Activated B cell treated with CpG ODN at 0.5 μM for 24 hours (primary cell): ENCODE measurements around the gene AFF1. TPM values are rescaled to one million over a fixed set of nuclear protein-coding genes. Genes with fewer than 3 reads are reported as not detected.

ENCODE experiments used
- ATAC-seq: fragments of 200-7000 bp; cut with Tn5 transposase; one replicate; pipeline ENCODE4 v1.10.0; 2021; ENCODE audit warnings: low read depth, mild to moderate bottlenecking, moderate library complexity
- CTCF ChIA-PET: fragments of 350-600 bp; sonication (Branson Sonifier 250); formaldehyde crosslinking; loops from one replicate; lab custom pipeline; 2021; ENCODE audit warnings: antibody characterized with exemption; lab: Charles Lee
- POLR2A ChIA-PET: fragments of 350-600 bp; sonication (Branson Sonifier 250); formaldehyde crosslinking; loops from one replicate; lab custom pipeline; 2021; ENCODE audit warnings: antibody characterized with exemption; lab: Charles Lee
- DNase-seq: peaks from one replicate; pipeline ENCODE4 v3.0.0; 2022
- H3K27ac Mint-ChIP-seq: one replicate; pipeline ENCODE4 v1.8.0; 2020; ENCODE audit warnings: mixed read lengths
- H3K27me3 Mint-ChIP-seq: one replicate; pipeline ENCODE4 v1.8.0; 2021; ENCODE audit warnings: mixed read lengths
- H3K36me3 Mint-ChIP-seq: one replicate; pipeline ENCODE4 v1.8.0; 2021; ENCODE audit warnings: low read depth, mixed read lengths
- H3K4me1 Mint-ChIP-seq: one replicate; pipeline ENCODE4 v1.8.0; 2021; ENCODE audit warnings: mixed read lengths
- H3K4me3 Mint-ChIP-seq: one replicate; pipeline ENCODE4 v1.8.0; 2020; ENCODE audit warnings: mild to moderate bottlenecking, mixed read lengths
- H3K9me3 Mint-ChIP-seq: one replicate; pipeline ENCODE4 v1.8.0; 2020; ENCODE audit warnings: mixed read lengths
- intact Hi-C: fragments of 100-400 bp; cut with micrococcal nuclease; formaldehyde crosslinking; loops from one replicate; pipeline ENCODE4 v1.15.1; 2024
- total RNA-seq: library from RNA; stranded (reverse); gene quantifications from 2 replicates; pipeline ENCODE4 v1.2.3, GENCODE V29; 2022
- TF ChIP-seq, protein P1 (sequence below): fragments of 200-600 bp; IDR thresholded peaks from one replicate; pipeline ENCODE4 v1.8.0; 2022; ENCODE audit warnings: antibody characterized with exemption, mild to moderate bottlenecking

The AFF1 gene
- total RNA-seq, 1 donor from 2014 or later, result 60.8 TPM

DNA sequence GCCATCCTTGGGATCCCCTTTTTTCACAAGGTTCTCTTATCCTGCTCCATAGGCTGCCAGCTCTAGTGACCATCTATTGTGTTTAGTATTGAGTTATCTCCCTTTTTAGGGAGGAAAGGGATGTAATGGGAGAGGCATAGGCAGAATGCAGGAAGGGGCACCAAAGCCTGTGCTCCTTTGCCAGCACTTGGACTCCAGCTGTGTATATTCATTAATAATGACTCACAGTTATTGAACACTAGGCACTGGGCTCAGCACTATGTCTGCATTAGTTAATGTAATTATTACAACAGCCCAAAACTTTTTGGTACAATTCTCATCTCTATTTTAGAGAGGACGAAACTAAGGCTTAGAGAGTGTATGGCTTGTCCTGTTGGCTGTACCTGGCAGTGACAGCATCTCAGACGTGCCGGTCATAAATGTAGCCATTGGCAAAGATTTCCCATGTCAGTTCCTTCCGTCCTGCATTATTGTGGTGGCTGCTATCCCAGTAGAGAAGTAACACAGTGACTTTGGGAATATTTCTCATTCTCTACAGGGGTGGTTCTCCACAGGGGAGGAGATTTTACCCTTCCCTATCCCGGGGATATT lies 90.3 kb downstream of the AFF1 start:
- CTCF ChIA-PET, result no interaction called here
- H3K4me1 Mint-ChIP-seq, result peaks cover 83% of the 10 kb centered on the region

GRCh38 chr4:87025614-87026041 lies 90.8 kb downstream of the AFF1 start:
- H3K4me3 Mint-ChIP-seq, result no peak overlapping the region
- ChIA-PET POLR2A (interaction anchor here (1.0 to 3.4 kb wide), 2 partner anchors 19 to 90 kb away, joined by 4 to 21 read pairs; partner anchors contain the start of gene AFF1), CTCF (interaction anchor here (0.8 kb wide), 1 partner anchor 11 kb away, joined by 3 read pairs; no protein-coding TSS in a partner anchor)
- no peaks in the 10 kb centered on the region for H3K9me3 Mint-ChIP-seq
- ATAC-seq (no peak), DNase-seq (no peak)
- intact Hi-C loops, result loop anchor here (2.0 kb wide), 2 partner anchors 17 to 65 kb away; no protein-coding TSS in a partner anchor
- peaks cover 4% of the 10 kb centered on the region for H3K36me3 Mint-ChIP-seq
- no peaks in the 10 kb centered on the region for H3K27me3 Mint-ChIP-seq
- TF ChIP-seq, protein P1, sequence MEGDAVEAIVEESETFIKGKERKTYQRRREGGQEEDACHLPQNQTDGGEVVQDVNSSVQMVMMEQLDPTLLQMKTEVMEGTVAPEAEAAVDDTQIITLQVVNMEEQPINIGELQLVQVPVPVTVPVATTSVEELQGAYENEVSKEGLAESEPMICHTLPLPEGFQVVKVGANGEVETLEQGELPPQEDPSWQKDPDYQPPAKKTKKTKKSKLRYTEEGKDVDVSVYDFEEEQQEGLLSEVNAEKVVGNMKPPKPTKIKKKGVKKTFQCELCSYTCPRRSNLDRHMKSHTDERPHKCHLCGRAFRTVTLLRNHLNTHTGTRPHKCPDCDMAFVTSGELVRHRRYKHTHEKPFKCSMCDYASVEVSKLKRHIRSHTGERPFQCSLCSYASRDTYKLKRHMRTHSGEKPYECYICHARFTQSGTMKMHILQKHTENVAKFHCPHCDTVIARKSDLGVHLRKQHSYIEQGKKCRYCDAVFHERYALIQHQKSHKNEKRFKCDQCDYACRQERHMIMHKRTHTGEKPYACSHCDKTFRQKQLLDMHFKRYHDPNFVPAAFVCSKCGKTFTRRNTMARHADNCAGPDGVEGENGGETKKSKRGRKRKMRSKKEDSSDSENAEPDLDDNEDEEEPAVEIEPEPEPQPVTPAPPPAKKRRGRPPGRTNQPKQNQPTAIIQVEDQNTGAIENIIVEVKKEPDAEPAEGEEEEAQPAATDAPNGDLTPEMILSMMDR, result no peak
- peaks cover 78% of the 10 kb centered on the region for H3K4me1 Mint-ChIP-seq
- peak overlapping the region; percentile 78 for H3K27ac Mint-ChIP-seq

More for the DNA sequence above, 90.3 kb downstream of the AFF1 start:
- H3K27me3 Mint-ChIP-seq, result no peaks in the 10 kb centered on the region
- intact Hi-C loops, result no loop called here
- H3K4me3 Mint-ChIP-seq, result no peak overlapping the region
- H3K9me3 Mint-ChIP-seq, result no peaks in the 10 kb centered on the region
- H3K27ac Mint-ChIP-seq, result peak overlapping the region; percentile 78
- ATAC-seq (no peak), DNase-seq (no peak)
- POLR2A ChIA-PET, result interaction anchor here (1.7 kb wide), 1 partner anchor 89 kb away, joined by 4 read pairs; no protein-coding TSS in a partner anchor
- TF ChIP-seq, protein P1, result no peak
- peaks cover 4% of the 10 kb centered on the region for H3K36me3 Mint-ChIP-seq

- Mint-ChIP-seq H3K36me3 (peaks cover 4% of the 10 kb centered on the region), H3K9me3 (no peaks in the 10 kb centered on the region), H3K4me3 (peak overlapping the region; percentile 56), H3K4me1 (peaks cover 65% of the 10 kb centered on the region), H3K27me3 (no peaks in the 10 kb centered on the region), H3K27ac (peak overlapping the region; percentile 89)
- ATAC-seq, result peak; percentile 94
- no peak for DNase-seq
- POLR2A ChIA-PET, result interaction anchor here (0.8 to 3.4 kb wide), 5 partner anchors 9 to 92 kb away, joined by 3 to 21 read pairs (median 3); partner anchors contain the start of gene AFF1
- CTCF ChIA-PET, result interaction anchor here (0.7 to 1.5 kb wide), 4 partner anchors 17 to 104 kb away, joined by 3 to 6 read pairs (median 3); no protein-coding TSS in a partner anchor
- TF ChIP-seq, protein P1, result no peak
- intact Hi-C loops, result loop anchor here (1.0 to 2.0 kb wide), 8 partner anchors 11 to 93 kb away; no protein-coding TSS in a partner anchor
These were observed 92.1 kb downstream of the AFF1 start for GRCh38 chr4:87026800-87027495.

DNA sequence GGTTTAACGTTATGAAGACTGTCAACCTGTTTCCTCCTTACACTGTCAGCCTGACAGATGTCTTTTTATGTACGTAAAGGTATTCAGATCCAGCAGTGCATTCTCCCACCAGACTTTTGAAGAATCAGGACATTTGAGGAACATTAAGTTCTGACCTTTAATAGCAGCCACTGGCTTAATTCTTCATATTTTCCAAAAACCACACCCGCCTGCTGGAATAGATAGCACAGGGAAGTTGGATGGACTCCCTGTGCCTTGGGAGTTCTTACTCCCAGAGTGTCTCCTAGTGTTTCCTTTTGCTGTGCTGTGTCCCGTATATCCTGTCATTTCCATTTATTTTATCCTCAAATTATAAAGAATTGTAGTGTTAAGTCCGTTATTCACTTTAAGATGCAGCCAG lies 94.5 kb downstream of the AFF1 start:
- CTCF ChIA-PET, result no interaction called here
- peak overlapping the region; percentile 3 for H3K27ac Mint-ChIP-seq
- peaks cover 48% of the 10 kb centered on the region for H3K4me1 Mint-ChIP-seq
- H3K9me3 Mint-ChIP-seq, result no peaks in the 10 kb centered on the region
- TF ChIP-seq, protein P1, result no peak
- DNase-seq, result no peak
- H3K27me3 Mint-ChIP-seq, result no peaks in the 10 kb centered on the region
- H3K36me3 Mint-ChIP-seq, result peaks cover 4% of the 10 kb centered on the region
- POLR2A ChIA-PET, result no interaction called here
- H3K4me3 Mint-ChIP-seq, result no peak overlapping the region
- intact Hi-C loops, result no loop called here
- ATAC-seq, result no peak

DNA sequence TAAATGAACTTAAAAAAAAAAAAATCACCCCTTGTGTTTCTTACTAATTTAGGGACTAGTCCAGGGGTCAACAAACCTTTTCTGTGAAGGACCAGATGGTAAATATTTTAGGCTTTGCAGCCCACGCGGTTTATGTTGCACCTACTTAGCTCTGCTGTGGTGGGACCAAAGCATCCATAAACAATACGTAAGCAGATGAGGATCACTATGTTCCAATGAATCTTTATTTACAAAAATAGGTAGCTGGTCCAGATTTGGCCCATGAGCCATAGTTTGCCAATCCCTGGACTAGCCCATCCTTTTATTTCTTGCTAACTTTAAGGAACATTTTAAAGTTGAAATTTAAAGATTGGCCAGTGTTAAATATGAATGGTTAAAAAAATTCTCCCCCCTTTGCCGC lies 95.3 kb downstream of the AFF1 start:
- ATAC-seq, result no peak
- no peak for DNase-seq
- no peaks in the 10 kb centered on the region for H3K27me3 Mint-ChIP-seq
- intact Hi-C loops, result no loop called here
- no peak overlapping the region for H3K4me3 Mint-ChIP-seq
- H3K36me3 Mint-ChIP-seq, result peaks cover 2% of the 10 kb centered on the region
- H3K4me1 Mint-ChIP-seq, result peaks cover 46% of the 10 kb centered on the region
- POLR2A ChIA-PET, result interaction anchor here (1.0 kb wide), 1 partner anchor 94 kb away, joined by 4 read pairs; no protein-coding TSS in a partner anchor
- CTCF ChIA-PET, result interaction anchor here (0.6 kb wide), 1 partner anchor 94 kb away, joined by 3 read pairs; no protein-coding TSS in a partner anchor
- TF ChIP-seq, protein P1, result no peak
- no peaks in the 10 kb centered on the region for H3K9me3 Mint-ChIP-seq
- H3K27ac Mint-ChIP-seq, result no peak overlapping the region
